GM21528 (cell line): ENCODE data around the gene TMEM88.
A peak's percentile ranks its signal among the peaks of the same experiment; 100 is the strongest.

Source experiments
- ATAC-seq: cut with Tn5 transposase; IDR thresholded peaks from one replicate; pipeline ENCODE4 v1.9.1; 2021; ENCODE audit warnings: mild to moderate bottlenecking, moderate library complexity; ENCODE audit not compliant: unreplicated experiment, low FRiP score

TMEM88 gene

DNA sequence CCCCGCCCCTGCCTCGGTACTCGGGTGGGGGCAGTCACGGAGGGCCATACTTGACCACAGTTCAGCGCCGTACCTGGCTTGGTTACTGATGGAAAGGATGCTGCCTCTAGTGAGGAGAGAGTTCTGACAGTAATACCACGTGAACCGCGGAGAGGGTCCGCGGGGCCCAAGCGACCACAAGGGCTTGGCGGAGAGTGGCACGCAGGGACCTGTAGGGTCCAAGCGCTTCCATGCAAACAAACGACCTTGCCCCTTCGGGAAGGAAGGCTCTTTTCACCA, 11.7 kb upstream of the TMEM88 start:
- peak; percentile 0 for ATAC-seq

DNA sequence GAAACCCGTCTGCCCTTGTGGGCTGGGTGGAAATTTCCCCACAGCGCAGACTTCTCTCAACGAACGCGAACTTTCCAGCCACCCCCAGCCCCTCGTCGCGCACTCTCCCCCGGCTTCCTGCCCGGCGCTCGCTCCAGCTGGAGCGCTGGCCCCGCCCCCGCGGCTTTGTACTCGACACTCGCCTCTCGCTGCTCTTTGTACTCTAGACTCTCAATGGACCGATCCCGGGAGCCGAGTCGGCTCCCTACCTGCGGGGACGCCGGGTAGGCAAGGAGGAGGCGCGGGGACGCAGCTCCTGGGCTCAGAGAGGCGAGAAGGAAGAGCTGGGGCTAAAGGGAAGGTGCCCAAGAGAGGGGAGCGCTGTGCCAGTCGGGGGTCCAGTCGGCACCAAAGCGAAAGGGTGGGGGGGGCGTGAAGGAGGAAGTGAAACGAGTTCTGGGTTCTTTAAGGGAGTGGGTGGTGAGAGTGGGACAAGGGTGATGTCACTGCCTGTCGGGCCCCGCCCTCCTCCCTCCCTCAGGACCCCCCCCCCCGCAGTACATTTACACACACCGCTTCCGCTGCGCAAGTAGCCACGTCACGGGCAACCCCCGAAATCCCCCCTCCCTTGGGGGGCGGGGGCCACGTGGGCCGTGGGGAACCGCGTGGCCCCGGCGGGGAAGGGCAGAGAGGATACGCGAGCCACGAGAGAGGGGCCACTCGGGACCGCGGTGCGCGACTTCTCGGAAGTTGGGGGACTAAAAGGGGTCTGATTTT, 11.2 kb upstream of the TMEM88 start:
- peak; percentile 29 for ATAC-seq

DNA sequence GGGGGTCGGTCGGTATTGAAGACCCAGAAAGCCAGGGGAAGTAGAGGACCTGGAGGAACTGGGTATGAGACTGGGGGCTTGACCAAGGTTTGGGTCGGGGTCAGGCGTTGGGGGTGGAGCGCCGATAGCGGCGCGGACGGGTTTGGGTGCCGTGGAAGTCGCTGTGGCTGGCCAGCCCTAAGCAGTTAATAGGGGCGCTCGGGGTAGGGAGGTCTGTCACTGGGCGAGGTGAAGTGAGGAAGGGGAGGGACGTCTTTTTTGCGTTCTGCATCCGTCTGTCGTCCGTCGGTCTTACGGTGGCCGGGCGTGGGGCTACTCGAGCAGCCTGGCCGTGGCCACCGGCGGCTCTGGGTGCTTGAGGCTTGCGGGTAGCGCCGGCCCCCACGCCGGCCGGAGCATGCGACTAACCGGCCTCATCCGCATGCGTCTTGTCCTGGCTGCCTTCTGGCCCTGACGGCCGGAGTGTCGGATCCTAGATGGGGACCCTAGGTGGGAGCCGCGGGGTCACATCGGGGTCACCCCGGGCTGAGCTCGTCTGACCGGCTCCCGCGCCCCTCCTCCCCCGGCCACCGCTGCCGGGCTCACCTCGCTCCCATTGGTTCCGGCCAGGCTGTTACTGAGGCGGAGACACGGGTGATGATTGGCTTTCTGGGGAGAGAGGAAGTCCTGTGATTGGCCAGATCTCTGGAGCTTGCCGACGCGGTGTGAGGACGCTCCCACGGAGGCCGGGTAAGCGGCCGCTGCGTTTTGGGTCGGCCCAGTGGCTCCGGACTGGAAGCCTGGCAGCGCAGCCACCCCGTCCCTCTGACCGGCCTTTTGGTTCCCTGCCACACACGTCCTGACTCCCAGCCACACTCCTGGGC, 10.3 kb upstream of the TMEM88 start:
- peak; percentile 43 for ATAC-seq

DNA sequence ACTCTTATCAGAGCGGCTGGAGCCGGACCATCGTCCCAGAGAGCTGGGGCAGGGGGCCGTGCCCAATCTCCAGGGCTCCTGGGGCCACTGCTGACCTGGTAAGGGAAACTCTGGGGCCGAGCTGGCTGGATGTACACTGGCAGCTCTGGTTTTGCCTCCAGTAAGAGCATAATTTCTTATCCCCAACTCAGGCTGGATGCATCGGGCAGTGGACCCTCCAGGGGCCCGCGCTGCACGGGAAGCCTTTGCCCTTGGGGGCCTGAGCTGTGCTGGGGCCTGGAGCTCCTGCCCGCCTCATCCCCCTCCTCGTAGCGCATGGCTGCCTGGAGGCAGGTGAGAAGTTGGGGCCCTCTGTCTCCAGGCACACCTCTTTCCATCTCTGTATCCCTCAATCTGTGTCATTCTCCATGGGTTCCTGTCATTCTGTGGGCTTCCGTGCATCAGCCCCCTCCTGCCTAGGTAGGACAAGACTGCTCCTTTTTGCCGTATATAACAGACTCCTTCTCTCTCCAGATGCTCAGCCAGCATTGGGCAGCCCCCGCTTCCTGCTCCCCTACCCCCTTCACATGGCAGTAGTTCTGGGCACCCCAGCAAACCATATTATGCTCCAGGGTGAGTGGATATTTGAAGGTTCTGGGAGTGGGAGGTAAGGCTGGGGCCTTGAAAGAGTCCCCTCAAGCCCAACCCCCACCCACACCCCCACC, 9.4 kb upstream of the TMEM88 start:
- ATAC-seq, result no peak

DNA sequence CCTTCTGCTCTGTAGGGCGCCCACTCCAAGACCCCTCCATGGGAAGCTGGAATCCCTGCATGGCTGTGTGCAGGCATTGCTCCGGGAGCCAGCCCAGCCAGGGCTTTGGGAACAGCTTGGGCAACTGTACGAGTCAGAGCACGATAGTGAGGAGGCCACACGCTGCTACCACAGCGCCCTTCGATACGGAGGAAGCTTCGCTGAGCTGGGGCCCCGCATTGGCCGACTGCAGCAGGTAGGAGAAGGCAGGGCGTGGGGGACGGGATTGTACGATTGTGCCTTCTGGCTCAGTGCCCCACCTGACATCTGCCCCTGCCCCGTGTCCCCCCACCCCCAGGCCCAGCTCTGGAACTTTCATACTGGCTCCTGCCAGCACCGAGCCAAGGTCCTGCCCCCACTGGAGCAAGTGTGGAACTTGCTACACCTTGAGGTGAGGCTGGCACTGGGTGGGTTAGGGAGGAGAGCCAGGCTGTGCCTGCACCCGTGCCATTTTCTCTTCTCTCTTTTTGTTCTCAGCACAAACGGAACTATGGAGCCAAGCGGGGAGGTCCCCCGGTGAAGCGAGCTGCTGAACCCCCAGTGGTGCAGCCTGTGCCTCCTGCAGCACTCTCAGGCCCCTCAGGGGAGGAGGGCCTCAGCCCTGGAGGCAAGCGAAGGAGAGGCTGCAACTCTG, 8.7 kb upstream of the TMEM88 start:
- ATAC-seq, result no peak

DNA sequence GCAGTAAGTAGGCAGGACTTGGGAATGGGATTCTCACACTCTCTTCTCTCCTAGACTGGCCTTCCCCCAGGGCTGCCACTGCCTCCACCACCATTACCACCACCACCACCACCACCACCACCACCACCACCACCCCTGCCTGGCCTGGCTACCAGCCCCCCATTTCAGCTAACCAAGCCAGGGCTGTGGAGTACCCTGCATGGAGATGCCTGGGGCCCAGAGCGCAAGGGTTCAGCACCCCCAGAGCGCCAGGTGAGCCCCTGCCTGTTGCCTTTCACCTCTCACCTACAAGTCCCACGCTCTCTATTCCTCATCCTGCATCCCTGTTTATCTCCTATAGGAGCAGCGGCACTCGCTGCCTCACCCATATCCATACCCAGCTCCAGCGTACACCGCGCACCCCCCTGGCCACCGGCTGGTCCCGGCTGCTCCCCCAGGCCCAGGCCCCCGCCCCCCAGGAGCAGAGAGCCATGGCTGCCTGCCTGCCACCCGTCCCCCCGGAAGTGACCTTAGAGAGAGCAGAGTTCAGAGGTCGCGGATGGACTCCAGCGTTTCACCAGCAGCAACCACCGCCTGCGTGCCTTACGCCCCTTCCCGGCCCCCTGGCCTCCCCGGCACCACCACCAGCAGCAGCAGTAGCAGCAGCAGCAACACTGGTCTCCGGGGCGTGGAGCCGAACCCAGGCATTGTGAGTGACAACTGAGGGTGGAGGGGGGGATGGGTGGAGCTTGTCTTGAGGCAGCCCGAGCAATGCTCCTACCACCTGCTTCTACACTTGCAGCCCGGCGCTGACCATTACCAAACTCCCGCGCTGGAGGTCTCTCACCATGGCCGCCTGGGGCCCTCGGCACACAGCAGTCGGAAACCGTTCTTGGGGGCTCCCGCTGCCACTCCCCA, 7.9 kb upstream of the TMEM88 start:
- no peak for ATAC-seq

DNA sequence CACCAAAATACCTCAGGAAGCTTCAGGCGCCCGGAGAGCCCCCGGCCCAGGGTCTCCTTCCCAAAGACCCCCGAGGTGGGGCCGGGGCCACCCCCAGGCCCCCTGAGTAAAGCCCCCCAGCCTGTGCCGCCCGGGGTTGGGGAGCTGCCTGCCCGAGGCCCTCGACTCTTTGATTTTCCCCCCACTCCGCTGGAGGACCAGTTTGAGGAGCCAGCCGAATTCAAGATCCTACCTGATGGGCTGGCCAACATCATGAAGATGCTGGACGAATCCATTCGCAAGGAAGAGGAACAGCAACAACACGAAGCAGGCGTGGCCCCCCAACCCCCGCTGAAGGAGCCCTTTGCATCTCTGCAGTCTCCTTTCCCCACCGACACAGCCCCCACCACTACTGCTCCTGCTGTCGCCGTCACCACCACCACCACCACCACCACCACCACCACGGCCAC, 6.7 kb upstream of the TMEM88 start:
- no peak for ATAC-seq

DNA sequence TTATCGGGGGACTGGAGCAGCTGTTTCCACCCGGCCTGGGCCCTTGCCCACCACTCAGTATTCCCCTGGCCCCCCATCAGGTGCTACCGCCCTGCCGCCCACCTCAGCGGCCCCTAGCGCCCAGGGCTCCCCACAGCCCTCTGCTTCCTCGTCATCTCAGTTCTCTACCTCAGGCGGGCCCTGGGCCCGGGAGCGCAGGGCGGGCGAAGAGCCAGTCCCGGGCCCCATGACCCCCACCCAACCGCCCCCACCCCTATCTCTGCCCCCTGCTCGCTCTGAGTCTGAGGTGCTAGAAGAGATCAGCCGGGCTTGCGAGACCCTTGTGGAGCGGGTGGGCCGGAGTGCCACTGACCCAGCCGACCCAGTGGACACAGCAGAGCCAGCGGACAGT, 6.1 kb upstream of the TMEM88 start:
- no peak for ATAC-seq

DNA sequence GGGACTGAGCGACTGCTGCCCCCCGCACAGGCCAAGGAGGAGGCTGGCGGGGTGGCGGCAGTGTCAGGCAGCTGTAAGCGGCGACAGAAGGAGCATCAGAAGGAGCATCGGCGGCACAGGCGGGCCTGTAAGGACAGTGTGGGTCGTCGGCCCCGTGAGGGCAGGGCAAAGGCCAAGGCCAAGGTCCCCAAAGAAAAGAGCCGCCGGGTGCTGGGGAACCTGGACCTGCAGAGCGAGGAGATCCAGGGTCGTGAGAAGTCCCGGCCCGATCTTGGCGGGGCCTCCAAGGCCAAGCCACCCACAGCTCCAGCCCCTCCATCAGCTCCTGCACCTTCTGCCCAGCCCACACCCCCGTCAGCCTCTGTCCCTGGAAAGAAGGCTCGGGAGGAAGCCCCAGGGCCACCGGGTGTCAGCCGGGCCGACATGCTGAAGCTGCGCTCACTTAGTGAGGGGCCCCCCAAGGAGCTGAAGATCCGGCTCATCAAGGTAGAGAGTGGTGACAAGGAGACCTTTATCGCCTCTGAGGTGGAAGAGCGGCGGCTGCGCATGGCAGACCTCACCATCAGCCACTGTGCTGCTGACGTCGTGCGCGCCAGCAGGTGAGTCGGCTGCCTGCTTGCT, 5.6 kb upstream of the TMEM88 start:
- no peak for ATAC-seq

DNA sequence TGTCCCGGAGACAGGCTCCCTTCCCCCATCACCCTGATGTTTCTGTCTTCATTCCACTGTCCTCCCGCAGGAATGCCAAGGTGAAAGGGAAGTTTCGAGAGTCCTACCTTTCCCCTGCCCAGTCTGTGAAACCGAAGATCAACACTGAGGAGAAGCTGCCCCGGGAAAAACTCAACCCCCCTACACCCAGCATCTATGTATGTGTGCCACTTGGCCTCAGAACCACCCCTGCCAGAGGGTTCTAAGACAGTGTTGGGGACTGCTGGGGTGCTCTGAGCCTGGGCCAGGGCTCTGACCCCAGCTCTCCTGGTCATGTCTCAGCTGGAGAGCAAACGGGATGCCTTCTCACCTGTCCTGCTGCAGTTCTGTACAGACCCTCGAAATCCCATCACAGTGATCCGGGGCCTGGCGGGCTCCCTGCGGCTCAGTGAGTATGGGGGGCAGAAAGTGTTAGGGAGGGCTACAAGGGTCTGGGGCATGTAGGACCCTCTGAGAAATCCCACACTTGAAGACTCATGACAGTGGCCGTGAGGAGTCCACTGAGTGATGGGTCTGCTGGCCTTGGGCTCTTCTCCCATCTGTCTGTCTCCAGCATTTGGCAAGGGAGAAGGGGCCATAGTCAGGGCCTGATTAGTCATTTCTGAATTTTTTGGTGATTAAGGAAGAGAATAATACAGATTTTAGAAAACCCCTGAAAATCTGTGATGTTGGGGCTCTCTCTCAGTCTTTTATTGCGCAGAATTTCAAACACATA, 4.9 kb upstream of the TMEM88 start:
- ATAC-seq, result no peak

DNA sequence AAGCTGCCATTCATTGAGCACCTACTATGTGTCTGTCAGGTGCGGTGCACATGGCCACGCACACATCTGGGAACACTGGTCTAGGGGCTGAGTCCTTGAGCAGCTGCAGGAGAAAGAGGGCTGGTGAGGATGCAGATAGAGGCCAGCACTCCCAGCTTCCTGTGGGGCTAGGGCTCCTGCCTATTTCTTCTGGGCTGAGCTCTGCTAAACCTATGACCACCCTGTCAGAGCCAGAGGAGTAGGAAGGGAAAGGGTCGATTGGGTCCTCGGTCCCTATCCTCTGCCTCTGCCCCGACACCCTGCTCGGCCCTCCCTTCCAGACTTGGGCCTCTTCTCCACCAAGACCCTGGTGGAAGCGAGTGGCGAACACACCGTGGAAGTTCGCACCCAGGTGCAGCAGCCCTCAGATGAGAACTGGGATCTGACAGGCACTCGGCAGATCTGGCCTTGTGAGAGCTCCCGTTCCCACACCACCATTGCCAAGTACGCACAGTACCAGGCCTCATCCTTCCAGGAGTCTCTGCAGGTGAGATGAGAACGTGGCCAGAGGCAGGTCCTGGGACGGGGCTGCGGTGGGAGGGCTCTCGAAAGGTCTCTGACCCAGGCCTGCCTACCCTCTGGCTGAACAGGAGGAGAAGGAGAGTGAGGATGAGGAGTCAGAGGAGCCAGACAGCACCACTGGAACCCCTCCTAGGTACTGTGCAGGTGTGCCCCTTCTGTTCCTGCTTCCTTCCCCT, 4.0 kb upstream of the TMEM88 start:
- peak; percentile 4 for ATAC-seq

DNA sequence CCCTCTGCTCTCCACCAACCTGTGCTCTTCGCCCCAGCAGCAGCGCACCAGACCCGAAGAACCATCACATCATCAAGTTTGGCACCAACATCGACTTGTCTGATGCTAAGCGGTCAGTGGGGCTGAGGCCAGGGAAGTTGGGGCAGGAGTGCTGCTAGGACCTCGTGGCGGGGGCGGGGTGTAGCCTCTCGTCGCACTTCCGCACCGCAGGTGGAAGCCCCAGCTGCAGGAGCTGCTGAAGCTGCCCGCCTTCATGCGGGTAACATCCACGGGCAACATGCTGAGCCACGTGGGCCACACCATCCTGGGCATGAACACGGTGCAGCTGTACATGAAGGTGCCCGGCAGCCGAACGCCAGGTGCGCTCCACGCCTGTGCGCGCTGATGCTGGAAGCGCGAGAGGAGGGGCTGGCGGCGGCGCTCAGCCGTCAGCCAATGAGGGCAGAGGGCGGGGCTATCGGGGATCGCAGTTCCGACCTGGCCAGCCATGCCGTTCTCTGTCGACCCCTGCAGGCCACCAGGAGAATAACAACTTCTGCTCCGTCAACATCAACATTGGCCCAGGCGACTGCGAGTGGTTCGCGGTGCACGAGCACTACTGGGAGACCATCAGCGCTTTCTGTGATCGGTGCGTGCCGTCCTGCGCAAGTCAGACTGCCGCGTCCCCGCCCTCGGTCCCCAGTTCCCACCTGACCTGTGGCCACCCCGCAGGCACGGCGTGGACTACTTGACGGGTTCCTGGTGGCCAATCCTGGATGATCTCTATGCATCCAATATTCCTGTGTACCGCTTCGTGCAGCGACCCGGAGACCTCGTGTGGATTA, 3.2 kb upstream of the TMEM88 start:
- ATAC-seq, result peak; percentile 56

DNA sequence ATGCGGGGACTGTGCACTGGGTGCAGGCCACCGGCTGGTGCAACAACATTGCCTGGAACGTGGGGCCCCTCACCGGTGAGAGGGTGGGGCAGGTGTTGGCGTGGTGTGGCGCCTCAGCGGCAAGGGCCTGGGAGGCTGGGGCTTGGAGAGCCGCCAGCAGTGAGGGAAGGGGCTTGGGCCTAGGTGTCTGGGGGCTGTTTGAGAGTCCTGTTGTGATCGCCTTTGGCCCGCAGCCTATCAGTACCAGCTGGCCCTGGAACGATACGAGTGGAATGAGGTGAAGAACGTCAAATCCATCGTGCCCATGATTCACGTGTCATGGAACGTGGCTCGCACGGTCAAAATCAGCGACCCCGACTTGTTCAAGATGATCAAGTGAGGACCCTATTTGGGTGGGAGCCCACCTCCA, 2.6 kb upstream of the TMEM88 start:
- ATAC-seq, result no peak

DNA sequence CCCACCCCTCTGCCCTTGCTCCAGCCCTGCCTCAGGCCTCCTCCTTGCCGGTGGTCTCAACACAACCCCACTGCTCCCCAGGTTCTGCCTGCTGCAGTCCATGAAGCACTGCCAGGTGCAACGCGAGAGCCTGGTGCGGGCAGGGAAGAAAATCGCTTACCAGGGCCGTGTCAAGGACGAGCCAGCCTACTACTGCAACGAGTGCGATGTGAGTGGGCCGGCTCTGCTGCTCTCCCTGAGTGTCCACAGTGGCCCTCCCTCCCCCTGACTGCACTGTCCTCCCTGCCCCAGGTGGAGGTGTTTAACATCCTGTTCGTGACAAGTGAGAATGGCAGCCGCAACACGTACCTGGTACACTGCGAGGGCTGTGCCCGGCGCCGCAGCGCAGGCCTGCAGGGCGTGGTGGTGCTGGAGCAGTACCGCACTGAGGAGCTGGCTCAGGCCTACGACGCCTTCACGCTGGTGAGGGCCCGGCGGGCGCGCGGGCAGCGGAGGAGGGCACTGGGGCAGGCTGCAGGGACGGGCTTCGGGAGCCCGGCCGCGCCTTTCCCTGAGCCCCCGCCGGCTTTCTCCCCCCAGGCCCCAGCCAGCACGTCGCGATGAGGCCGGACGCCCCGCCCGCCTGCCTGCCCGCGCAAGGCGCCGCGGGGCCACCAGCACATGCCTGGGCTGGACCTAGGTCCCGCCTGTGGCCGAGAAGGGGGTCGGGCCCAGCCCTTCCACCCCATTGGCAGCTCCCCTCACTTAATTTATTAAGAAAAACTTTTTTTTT, 1.8 kb upstream of the TMEM88 start:
- ATAC-seq, result no peak

DNA sequence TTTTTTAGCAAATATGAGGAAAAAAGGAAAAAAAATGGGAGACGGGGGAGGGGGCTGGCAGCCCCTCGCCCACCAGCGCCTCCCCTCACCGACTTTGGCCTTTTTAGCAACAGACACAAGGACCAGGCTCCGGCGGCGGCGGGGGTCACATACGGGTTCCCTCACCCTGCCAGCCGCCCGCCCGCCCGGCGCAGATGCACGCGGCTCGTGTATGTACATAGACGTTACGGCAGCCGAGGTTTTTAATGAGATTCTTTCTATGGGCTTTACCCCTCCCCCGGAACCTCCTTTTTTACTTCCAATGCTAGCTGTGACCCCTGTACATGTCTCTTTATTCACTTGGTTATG, 1.2 kb upstream of the TMEM88 start:
- ATAC-seq, result no peak

DNA sequence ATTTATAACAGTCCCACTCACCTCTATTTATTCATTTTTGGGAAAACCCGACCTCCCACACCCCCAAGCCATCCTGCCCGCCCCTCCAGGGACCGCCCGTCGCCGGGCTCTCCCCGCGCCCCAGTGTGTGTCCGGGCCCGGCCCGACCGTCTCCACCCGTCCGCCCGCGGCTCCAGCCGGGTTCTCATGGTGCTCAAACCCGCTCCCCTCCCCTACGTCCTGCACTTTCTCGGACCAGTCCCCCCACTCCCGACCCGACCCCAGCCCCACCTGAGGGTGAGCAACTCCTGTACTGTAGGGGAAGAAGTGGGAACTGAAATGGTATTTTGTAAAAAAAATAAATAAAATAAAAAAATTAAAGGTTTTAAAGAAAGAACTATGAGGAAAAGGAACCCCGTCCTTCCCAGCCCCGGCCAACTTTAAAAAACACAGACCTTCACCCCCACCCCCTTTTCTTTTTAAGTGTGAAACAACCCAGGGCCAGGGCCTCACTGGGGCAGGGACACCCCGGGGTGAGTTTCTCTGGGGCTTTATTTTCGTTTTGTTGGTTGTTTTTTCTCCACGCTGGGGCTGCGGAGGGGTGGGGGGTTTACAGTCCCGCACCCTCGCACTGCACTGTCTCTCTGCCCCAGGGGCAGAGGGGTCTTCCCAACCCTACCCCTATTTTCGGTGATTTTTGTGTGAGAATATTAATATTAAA, 638 bp upstream of the TMEM88 start:
- no peak for ATAC-seq
